AG09319 (cell line): ENCODE measurements around the gene CDH4.

Experiments used
- DNase-seq: peaks from one replicate; pipeline ENCODE4 v3.0.0-alpha.2; 2010; ENCODE audit warnings: low read depth; ENCODE audit errors: extremely low read depth
- TF ChIP-seq, protein P1 (sequence below): IDR thresholded peaks from 2 replicates; pipeline ENCODE4 v1.5.1; 2011; ENCODE audit warnings: low read depth, mild to moderate bottlenecking, inconsistent platforms, low read length, moderate library complexity

Gene CDH4

DNA sequence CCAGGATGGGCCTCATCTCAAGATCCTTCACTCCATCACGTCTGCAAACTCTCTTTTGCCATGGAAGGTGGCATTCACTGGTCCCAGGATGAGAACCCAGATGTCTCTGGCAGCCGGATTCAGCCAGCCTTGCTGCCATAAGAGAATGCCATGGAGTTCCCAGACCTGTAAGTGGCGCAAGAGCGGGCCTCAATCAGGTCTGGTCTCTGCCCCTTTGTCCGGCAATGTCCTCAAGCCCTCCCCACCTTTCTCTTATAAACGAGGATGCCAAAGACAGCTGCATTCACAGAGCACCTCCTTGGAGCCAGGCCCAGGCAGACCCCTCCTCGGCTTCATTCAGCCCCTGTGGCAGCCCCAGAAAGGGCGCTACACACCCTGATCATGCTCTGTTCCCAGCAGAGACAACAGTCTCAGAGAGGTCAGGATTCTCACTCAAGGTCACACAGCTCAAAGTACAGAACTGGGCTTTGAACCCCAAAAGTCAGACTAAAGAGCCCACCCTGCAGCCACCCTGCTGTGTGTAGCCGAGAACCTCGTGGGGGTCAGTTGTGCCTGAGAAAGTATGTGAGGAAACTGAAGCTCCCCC lies 549.9 kb downstream of the CDH4 start:
- no peak for DNase-seq
- TF ChIP-seq, protein P1, sequence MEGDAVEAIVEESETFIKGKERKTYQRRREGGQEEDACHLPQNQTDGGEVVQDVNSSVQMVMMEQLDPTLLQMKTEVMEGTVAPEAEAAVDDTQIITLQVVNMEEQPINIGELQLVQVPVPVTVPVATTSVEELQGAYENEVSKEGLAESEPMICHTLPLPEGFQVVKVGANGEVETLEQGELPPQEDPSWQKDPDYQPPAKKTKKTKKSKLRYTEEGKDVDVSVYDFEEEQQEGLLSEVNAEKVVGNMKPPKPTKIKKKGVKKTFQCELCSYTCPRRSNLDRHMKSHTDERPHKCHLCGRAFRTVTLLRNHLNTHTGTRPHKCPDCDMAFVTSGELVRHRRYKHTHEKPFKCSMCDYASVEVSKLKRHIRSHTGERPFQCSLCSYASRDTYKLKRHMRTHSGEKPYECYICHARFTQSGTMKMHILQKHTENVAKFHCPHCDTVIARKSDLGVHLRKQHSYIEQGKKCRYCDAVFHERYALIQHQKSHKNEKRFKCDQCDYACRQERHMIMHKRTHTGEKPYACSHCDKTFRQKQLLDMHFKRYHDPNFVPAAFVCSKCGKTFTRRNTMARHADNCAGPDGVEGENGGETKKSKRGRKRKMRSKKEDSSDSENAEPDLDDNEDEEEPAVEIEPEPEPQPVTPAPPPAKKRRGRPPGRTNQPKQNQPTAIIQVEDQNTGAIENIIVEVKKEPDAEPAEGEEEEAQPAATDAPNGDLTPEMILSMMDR, result no peak

DNA sequence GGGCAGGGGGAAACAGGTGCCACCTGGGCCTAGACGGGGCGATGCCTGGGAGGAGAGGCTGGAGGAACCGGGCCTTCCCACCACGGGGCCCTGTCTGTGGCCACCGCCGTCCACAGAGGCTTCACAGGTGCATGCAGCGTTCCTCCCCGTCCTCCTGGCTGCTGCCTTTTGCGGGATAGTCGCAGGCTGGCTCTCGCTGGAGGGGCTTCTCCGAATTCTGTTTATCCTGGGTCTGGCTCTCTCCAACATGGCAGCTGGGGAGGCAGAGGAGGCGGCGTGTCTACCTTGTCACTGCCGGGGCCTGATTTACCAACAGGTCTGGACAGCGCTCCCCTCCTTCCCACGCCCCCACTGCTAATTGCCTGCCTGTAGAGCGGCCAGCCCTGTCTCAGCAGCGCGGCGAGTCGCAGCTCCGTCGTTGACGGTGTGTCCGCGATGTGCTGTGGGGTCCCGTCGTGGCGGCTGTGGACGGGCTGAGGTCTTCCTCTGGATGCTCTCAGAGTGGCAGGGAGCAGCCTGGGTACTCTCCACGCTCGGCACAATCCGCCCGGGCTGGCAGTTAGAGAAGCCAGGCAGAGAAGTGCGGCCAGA lies 550.8 kb downstream of the CDH4 start:
- TF ChIP-seq, protein P1, result no peak
- no peak for DNase-seq

DNA sequence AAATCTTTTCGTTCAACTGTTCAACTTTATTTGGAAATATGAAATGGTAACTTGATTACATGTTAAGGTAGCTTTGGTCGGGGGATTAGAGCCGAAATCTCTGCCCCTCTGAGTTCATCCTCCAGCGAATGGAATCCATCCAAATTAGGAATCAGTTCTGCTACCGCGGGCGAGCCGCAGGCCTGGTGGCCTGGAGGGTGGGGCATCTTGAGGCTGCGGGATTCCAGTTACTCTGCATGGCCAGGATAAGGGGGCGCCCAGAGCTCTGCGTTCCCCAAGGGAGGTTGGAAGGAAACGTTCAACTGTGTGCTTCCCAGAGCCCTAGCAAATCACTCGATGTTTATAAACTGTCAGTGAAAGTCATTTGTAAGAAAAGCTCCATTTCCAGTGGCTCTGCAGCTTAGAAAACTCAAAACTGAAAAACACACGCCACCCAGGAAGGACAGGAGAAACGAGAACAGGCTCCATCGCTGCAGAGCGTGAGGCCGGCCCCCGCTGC lies 551.4 kb downstream of the CDH4 start:
- no peak for DNase-seq
- TF ChIP-seq, protein P1, result no peak

DNA sequence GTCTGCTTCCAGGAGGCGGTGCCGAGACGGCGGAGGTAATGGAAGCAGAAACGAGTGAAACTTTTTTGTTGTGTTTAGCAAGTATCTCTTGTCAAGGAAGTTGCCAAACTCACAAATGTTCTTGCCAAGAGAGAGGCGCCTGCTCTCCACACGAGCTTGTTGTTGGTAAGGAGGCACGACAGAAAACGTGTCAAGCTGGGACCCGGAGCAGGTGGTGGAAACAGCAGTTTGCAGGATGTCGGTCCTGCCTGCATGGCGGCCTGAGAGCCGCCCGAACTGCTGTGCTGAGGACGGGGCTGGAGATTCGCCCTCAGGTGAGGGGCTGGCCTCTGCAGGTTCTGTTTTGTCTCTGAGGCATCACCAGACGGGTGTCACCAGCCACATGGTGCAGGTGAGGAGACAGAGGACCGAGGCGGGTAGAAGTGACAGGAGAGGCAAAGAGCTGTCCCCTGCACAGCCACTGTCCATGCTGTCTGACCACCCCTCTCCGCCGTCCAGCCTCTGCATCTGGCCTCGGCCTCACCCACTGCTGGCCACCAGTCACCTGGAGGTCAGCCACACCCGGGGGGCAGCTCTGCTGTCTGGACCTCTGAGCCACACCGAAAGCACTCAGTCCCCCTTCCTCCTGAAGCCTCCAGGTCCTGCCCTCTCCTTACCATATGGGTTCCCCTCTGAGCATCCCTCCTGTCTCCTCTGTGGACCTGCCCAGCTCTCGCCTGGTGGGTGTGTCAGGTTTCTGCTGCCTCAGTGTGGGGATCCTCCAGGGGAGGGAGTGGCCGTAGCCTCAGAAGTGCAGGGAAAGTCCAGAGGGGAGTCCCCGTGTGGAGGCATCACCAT lies 552.1 kb downstream of the CDH4 start:
- TF ChIP-seq, protein P1, result no peak
- DNase-seq, result no peak

DNA sequence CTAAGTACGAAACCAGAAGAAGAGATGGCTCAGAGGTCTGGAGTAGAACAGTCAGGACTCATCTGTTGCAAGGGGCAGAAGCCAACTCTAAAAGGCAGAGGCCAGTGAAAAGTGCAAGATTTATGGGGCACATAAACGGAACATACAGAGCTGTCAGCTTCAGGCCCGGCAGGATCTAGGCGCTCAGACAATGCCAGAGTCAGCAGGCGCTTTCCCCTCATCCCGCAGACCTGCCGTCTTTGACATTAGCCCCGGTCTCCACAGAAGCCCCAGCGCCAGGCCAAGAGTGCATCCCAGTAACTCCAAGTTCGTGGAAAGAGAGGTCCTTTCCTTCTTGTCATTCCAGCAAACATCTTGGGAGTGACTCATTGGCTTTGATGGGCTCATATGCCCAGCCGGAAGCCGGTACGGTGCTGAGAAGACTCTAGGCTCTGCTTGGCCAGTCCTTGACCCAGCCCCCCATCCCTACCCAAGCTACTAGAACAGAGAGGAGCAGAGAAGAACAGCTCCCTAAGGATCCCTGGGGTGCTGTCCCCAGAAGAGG lies 552.8 kb downstream of the CDH4 start:
- TF ChIP-seq, protein P1, result no peak
- DNase-seq, result no peak

DNA sequence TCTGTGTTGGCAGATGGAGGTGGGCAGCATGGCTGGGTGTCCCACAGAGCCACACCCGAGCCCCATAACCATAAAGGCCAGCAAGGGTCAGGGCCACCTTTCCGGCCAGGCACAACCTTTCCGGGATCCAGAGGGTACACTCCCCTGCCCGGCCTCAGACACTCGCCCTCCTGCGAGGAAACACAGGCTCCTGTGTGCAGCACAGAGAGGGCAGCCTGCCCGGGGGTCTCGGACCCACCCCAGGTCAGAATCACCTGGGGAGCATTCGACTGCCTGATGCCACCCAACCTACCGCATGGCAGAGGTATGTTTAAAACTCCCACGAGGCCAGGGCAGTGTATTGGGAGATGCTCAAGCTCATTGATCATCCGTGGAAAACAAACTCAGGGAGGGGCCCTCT lies 553.3 kb downstream of the CDH4 start:
- TF ChIP-seq, protein P1, result no peak
- no peak for DNase-seq

DNA sequence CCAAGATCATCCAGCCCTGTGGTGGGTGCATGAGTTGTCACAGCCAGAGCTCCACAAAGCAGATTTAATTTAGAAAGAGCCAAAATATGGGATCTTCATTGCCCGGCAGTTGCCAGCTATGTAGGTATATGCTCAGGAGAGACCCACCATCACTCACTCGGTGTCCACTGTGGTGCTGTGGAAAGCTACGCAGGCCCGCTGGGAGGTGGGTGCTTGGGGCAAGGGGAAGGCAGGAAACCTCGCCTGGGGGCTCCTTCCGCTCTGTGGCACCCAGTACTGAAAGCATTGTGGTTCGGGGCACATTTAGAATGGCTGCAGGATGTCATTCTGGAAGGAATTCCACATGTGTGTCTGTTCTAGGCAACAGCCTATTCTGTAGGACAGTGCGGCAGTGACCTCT lies 553.7 kb downstream of the CDH4 start:
- TF ChIP-seq, protein P1, result no peak
- DNase-seq, result no peak
